KBM-7 (cell line): ENCODE measurements around the gene NPAP1.
"Not testable (repeated sequence)": the region's sequence is repeated elsewhere in the genome, so short reads cannot be mapped to it uniquely, and the experiment has no call there.

ENCODE experiments used
- DNase-seq: peaks from one replicate; pipeline ENCODE4 v3.0.0-alpha.2; 2015
- in situ Hi-C: fragments of 300-500 bp; cut with MboI; formaldehyde crosslinking; loops from 2 replicates; pipeline ENCODE4 v1.14.3; 2020; ENCODE audit warnings: low sequenced_read_pairs, low pct_unique_long_range_greater_than_20kb, mixed read lengths

NPAP1 gene, protein sequence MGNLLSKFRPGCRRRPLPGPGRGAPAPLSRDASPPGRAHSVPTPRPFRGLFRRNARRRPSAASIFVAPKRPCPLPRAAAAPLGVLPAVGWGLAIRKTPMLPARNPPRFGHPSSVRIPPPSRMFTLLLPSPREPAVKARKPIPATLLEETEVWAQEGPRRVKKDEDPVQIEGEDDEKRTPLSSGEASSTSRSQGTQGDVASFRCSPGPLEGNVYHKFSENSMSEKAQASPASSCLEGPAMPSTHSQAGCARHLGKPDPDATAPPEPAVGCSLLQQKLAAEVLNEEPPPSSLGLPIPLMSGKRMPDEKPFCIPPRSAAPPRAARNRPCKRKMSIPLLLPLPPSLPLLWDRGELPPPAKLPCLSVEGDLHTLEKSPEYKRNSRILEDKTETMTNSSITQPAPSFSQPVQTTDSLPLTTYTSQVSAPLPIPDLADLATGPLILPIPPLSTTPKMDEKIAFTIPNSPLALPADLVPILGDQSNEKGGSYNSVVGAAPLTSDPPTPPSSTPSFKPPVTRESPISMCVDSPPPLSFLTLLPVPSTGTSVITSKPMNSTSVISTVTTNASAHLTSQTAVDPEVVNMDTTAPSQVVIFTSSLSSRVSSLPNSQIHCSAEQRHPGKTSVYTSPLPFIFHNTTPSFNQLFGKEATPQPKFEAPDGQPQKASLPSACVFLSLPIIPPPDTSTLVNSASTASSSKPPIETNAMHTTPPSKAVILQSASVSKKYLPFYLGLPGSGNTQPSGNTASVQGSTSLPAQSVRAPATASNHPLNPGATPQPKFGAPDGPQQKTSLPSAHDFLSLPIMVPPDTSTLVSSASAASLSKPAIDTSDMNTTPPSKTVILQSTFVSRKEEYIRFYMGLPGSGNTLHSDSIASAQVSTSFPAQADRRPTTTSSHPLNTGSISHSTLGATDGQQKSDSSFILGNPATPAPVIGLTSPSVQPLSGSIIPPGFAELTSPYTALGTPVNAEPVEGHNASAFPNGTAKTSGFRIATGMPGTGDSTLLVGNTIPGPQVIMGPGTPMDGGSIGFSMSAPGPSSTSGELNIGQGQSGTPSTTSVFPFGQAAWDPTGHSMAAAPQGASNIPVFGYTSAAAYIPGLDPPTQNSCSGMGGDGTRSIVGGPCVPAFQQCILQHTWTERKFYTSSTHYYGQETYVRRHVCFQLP

DNA sequence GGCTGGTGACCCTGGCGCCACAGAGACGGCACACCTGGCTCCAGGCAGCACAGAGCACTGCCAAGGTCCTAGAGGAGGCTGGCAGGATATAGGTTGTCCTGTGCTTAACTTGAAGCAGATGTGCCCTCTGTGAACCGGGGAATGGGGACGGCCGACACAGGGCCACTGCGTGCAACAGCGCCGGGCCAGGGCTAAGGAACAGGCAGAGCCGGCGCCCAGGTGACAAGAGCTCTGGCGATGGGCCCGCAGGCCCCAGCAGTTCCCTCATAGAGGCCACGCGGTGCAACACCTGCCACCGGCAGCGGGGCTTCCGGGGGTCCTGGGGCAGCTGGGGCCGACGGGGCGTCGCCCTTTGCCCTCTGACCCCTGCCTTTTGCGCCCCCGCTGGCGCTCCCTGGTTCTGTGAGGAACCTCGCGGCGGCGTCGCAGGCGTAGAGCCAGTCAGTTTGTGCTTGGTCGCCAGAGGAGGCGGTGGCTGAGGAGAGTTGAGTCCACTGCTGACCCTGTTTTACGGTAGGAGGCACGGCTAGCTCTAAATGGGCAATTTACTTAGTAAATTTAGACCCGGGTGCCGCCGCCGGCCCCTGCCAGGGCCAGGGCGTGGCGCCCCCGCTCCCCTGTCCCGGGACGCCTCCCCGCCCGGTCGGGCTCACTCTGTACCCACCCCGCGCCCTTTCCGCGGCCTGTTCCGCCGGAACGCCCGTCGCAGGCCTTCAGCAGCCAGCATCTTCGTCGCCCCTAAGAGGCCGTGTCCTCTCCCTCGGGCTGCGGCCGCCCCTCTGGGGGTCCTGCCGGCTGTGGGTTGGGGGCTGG lies at the start of gene NPAP1:
TSS of gene NPAP1 (plus strand) at position 444 of the 813 bp plus-strand sequence. CDS start at position 537, 93 bp downstream.
- DNase-seq = no peak
- in situ Hi-C loops = no loop called here

DNA sequence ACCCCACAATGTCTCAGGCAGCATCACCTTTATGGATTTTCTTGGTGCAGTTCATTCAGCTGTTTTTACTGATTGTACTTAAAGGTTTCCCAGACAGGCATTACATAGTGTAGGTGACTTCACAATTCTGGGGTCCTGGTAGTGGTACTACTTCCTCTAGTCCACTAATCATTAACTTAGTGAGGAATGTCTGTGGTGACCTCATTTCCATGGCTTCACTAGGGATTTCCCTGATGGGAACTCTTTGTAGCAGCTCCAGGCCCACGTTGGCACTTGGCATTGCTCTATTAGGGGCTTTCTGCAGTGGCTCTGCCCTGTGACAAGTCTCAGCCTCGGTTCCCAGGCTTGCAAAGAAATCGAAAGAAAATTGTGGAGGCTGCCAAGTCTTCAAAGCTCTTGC lies 48.1 kb upstream of the NPAP1 start:
- no peak for DNase-seq
- in situ Hi-C loops = no loop called here

DNA sequence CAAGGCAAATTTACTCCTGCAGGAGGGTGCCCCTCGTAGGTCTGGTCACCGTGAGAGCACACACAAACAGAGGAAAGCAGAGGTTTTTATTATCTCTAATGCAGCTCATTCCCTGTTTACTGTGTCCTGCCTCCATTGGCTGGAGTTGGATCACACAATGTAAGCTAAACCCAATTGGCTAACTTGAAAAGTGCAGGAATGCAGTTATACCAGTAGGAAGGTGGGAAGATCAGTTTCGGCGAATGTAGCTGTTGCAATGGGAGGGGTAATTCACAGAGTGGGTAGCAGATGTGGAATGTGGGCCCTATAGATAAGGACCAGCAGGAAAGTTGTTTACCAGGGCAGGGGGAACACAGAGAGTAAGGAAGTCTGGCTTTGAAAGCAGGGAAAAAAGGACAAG lies 42.5 kb upstream of the NPAP1 start:
- DNase-seq = no peak
- in situ Hi-C loops = no loop called here

DNA sequence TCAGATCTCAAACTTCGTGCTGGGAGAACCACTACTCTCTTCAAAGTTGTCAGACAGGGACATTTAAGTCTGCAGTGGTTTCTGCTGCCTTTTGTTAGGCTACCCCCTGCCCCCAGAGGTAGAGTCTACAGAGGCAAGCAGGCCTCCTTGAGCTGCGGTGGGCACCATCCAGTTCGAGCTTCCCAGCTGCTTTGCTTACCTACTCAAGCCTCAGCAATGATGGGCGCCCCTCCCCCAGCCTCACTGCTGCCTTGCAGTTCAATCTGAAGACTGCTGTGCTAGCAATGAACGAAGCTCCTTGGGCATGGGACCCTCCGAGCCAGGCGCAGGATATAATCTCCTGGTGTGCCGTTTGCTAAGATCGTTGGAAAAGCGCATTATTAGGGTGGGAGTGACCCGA lies 36.2 kb upstream of the NPAP1 start:
- in situ Hi-C loops, DNase-seq: not testable (repeated sequence)

DNA sequence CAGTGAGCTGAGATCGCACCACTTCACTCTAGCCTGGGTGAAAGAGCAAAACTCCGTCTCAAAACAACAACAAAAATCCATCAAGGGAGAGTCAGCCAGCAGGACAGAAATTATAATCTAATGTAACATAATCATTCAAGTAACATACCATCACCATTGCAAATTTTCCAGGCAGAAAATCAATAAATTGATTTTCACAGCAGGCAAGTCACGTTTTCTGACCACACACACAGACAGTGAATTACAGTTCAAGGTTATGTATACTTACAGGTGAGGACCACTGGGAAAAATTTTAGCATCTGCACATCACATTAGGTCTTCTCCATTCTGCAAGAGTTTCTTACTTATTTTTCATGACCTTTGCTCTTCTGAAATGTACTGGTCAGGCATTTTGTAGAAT lies 29.9 kb upstream of the NPAP1 start:
- in situ Hi-C loops = no loop called here
- no peak for DNase-seq

DNA sequence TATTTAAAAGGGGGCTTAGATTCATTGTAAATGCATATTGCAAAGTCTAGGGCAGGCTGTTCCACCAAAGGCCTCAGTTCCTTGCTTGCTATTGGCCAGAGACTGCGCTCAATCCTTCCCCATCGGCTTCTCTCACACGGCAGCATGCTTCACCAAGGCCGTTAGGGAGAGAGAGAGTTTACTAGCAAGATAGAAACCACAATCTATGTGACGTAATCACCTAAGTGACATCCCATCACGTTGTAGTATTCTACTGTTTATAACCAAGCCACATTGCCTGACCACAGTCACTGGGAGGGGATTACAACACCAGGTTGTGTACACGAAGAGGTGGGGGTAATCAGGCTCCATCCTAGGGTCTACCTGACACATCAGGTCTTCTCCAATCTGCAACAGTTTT lies 16.0 kb upstream of the NPAP1 start:
- in situ Hi-C loops = no loop called here
- DNase-seq = no peak

DNA sequence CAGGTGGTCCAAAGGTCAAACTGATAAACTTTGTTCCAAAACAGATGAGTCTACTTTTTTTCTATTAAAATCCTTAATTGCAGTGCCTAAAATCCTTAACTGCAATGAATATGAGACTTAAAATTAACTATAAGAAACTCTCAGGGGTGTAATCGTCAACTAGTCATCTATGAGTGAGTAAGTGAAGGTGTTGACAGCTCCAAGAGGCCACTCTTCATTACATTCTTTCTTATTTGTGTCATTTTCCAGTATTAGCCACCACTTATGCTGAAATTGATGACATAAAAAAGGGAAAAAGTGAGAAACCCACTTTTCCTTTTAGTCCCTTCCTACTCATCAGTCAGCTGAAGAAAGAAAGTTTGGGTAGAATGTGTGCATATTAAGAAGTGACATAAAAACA lies 12.6 kb upstream of the NPAP1 start:
- no peak for DNase-seq
- in situ Hi-C loops = no loop called here

DNA sequence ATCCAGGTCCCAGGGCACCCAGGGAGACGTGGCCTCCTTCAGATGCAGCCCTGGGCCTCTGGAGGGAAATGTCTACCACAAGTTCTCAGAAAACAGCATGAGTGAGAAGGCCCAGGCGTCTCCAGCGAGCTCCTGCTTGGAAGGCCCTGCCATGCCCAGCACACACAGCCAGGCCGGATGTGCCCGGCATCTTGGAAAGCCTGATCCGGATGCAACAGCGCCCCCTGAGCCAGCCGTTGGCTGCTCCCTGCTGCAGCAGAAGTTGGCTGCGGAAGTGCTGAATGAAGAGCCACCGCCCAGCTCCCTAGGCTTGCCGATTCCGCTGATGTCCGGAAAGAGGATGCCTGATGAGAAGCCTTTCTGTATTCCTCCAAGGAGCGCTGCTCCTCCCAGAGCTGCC lies 856 bp downstream of the NPAP1 start:
- in situ Hi-C loops = no loop called here
- no peak for DNase-seq

DNA sequence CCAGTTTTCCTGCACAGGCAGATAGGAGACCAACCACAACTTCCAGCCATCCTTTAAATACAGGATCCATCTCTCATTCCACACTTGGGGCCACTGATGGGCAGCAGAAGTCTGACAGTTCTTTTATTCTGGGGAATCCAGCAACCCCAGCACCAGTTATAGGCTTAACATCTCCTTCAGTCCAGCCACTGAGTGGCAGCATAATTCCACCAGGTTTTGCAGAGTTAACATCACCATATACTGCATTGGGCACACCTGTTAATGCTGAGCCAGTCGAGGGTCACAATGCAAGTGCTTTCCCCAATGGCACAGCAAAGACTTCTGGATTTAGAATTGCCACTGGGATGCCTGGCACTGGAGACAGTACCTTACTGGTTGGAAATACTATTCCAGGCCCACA lies 2.9 kb downstream of the NPAP1 start:
- in situ Hi-C loops = no loop called here
- DNase-seq = no peak

DNA sequence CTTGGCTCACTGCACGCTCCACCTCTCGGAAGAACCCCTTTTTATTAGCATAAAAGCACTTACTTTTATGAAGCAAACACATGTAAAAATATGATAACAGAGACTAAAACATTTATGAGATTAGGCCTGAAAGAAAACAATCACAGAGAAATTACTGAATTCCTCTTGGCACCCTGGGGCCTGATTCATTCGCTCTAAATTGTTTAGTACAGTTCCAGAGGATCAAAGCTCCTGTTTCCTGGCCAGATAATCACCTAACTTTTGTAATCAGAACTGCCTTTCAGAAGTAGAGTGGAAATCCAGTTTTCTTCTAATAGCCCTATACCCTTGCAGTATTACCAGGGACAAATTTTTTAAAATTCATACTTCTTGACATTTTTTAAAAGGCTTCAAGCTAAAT lies 6.4 kb downstream of the NPAP1 start:
- DNase-seq = no peak
- in situ Hi-C loops = no loop called here

DNA sequence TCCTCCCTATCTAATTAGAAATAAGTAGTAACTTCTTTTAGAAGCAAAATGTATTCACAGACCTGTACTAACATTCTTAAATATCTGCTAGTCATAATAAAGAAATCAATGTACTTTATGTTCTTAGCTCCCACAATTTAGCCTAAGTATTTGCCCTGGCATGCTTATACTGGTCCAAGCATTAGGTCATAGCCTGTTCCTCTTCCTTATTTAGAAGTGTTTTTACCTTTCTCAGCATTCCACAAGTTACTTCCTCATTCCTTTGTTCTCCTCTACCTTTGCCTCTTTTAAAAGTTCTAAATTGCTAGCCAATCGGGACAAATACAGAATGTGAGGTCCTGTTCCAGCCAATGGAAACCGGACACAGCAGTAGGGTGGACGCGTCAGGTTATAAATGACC lies 7.3 kb downstream of the NPAP1 start:
- DNase-seq, in situ Hi-C loops: not testable (repeated sequence)

DNA sequence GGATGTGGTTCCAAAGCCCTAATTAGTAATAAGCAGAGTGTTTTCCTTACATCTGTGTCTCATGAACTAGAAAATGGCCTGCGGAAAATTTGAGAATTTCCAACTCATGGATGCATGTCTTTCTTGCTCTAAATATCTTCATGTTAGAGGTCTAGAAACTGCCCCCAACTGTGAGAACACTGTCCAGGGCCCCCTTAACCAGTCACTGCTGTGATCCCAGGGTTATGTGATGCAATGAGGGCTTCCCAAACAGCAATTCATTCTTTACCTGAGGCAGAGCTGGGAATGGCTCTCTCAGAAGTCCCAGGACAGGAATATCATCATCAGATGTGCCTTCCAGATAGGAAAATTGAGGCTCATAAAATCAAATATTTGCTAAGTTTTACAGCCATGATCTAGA lies 8.2 kb downstream of the NPAP1 start:
- no peak for DNase-seq
- in situ Hi-C loops = no loop called here

DNA sequence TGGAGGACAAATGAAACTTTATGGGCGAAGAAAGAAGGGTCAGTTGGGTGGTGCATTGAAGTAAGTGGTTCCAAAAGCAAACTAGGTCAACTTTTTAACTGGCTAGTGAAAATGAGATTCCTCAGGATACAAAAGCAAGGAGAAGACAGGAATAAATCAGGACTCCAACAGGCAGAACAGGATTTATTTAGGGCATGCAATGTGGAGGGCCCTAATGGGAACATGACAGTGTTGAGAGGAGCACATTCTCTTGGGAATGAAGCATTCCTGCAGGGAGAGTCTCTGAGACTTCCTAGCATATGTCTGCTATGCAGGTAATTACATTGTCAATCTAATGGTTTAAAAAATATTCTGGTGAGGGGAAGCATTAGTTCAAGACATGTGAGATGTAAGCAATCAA lies 8.7 kb downstream of the NPAP1 start:
- in situ Hi-C loops = no loop called here
- no peak for DNase-seq

DNA sequence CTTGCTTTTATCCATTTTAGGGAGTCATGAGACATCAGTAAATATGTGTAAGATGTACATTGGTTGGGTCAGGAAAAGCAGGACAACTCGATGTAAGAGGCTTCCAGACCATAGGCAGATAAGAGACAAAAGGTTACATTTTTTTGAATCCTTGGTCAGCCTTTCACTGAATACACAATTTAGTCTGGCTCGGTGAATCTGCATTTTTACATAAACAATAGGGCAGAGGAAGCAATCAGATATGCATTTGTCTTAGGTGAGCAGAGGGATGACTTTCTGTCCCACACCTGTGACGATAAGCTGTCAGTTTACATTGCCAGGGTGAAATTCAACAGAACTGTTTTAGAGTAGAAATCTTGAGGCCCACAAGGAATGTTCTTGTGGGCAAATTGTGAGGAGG lies 20.6 kb downstream of the NPAP1 start:
- DNase-seq = no peak
- in situ Hi-C loops = no loop called here

DNA sequence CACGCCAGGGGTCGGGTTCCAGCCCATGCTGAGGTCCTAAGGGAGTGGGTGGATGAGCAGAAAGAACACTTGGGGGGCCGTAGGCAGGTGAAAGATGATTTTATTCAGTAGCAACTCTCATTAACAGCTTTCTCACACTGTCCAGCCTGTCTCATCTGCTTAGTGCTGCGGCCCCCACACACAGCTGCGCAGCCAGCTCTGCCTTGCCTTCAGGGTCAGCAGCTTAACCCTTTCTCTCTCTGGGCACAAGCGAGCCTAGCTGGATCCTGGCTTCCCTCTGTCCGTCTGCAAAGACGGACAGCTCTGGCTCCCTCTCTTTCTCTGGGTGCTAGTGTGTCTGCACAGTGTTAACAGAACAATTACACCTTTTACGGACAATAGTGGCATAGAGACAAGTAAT lies 21.3 kb downstream of the NPAP1 start:
- no peak for DNase-seq
- in situ Hi-C loops = no loop called here

DNA sequence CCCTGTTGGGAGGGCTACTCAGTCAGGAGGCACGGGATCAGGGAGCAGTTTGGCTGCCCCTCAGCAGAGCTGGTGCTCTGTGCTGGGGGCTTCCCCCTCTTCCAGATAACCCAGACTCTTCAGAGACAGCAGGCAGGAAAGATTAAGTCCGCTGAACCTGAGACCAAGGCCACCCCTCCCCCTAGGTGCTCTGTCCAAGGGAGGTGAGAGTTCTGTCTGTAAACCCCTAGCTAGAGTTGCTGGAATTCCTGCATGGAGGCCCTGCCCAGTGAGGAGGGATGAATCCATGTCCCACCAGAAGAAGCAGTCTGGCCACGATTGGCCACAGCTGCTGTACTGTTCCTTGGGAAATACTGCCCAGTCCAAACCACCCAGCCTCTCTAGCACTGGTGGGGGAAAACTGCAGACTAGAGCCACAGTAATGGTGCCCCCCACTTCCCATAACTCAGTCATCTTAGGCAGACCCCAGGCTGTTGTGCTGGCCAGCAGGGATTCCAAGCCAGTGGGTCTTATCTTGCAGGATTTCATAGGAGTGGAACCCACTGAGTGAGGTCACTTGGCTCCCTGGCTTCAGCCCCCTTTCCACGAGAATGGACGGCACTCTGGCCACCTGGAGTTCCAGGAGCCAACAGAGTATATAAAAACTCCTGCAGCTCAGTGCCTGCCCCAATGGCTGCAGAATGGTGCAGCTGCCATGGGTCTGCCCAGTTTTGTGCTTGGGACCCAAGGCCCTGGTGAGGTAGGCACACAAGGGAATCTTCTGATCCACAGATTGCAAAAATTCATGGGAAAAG lies 42.9 kb downstream of the NPAP1 start:
- no peak for DNase-seq
- in situ Hi-C loops = no loop called here

DNA sequence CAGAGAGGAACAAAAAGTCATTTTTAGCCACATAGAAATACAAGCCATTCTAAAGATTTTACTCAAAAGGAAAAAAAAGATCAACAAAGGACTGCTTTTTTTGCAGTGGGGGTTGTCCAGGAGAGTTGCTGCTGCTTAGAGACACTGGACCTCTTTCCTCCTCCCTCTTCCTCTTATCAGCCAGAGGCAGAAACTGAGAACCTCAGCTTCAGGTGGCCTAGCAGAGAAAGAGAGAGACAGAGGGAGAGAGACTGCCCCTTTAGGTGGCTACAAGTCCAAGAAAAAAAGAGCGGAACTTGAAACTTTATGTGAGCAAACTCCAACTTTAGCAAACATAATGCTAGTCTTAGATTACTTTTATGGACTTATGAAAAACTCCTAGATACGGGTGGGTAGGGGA lies 54.2 kb downstream of the NPAP1 start:
- in situ Hi-C loops = no loop called here
- no peak for DNase-seq
